ENCODE measurements around the gene MYCT1.

MYCT1 gene, protein sequence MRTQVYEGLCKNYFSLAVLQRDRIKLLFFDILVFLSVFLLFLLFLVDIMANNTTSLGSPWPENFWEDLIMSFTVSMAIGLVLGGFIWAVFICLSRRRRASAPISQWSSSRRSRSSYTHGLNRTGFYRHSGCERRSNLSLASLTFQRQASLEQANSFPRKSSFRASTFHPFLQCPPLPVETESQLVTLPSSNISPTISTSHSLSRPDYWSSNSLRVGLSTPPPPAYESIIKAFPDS

DNA sequence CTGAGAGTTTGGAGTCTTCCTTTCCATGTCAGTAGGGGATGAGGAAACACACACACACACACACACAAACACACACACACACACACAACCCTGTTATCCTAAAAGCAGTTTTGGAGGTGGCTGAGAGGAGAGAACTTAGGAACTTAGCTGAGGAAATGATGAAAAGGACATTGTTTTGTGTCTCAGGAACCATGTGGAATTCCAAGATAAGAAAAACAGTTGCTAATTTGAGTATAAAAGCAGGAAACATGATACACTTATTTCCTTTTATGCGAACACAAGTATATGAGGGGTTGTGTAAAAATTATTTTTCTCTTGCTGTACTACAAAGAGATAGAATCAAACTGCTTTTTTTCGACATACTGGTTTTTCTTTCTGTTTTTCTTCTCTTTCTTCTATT lies at the start of gene MYCT1:
Gene MYCT1 (plus strand): TSS at position 264 of the 400 bp plus-strand sequence. CDS start 6 bp downstream, at position 270.
- in situ Hi-C loops (cut with MboI; ENCODE audit: low pct_unique_long_range_greater_than_20kb, low sequenced_read_pairs, unreplicated experiment): no loop called here
- no peak for DNase-seq (ENCODE audit: low spot score)
- TF ChIP-seq, protein P1, sequence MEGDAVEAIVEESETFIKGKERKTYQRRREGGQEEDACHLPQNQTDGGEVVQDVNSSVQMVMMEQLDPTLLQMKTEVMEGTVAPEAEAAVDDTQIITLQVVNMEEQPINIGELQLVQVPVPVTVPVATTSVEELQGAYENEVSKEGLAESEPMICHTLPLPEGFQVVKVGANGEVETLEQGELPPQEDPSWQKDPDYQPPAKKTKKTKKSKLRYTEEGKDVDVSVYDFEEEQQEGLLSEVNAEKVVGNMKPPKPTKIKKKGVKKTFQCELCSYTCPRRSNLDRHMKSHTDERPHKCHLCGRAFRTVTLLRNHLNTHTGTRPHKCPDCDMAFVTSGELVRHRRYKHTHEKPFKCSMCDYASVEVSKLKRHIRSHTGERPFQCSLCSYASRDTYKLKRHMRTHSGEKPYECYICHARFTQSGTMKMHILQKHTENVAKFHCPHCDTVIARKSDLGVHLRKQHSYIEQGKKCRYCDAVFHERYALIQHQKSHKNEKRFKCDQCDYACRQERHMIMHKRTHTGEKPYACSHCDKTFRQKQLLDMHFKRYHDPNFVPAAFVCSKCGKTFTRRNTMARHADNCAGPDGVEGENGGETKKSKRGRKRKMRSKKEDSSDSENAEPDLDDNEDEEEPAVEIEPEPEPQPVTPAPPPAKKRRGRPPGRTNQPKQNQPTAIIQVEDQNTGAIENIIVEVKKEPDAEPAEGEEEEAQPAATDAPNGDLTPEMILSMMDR (IDR thresholded peaks at IDR 0.05; ENCODE audit: extremely low read depth, insufficient read depth, missing control alignments): no peak

- TF ChIP-seq, protein P1 (IDR thresholded peaks at IDR 0.05; ENCODE audit: extremely low read depth, insufficient read depth, missing control alignments): no peak
- no peak for DNase-seq (ENCODE audit: low spot score)
- in situ Hi-C loops (cut with MboI; ENCODE audit: low pct_unique_long_range_greater_than_20kb, low sequenced_read_pairs, unreplicated experiment): no loop called here
Measured at GRCh38 chr6:152648105-152648504, 49.6 kb upstream of the MYCT1 start.

DNA sequence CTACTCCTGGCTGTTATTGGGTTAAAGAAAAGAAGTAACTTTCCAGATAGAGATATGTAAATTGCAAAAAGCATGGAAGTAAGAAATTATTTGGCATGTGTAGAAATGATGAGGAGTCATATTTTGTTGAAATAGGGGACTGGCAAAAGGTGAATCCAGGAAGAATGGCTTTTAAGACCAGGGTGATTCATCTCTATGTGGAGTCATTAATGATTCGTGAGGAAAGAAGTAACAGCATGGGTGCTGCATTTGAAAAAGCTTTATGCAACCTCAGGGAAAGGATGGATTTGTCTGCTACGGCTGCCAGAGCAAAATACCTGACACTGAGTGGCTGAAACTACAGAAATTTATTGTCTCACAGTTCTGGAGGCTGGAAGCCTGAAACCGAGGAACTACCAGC lies 45.7 kb upstream of the MYCT1 start:
- in situ Hi-C loops (cut with MboI; ENCODE audit: low pct_unique_long_range_greater_than_20kb, low sequenced_read_pairs, unreplicated experiment): no loop called here
- DNase-seq (ENCODE audit: low spot score): no peak
- TF ChIP-seq, protein P1 (IDR thresholded peaks at IDR 0.05; ENCODE audit: extremely low read depth, insufficient read depth, missing control alignments): no peak

DNA sequence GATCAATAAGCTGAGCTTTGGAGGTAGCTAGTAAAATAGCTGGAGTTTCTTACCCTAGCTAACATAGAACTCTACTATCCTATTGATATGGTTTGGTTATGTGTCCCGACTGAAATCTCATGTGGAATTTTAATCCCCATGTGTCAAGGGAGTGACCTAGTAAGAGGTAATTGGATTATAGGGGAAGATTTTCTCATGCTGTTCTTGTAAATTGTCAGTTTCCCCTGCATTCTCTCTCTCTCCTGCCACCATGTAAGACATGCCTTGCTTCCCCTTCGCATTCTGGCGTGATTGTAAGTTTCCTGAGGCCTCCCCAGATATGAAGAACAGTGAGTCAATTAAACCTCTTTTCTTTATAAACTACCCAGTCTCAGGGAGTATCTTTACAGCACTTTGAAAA lies 35.9 kb upstream of the MYCT1 start:
- TF ChIP-seq, protein P1 (IDR thresholded peaks at IDR 0.05; ENCODE audit: extremely low read depth, insufficient read depth, missing control alignments): no peak
- in situ Hi-C loops (cut with MboI; ENCODE audit: low pct_unique_long_range_greater_than_20kb, low sequenced_read_pairs, unreplicated experiment): no loop called here
- no peak for DNase-seq (ENCODE audit: low spot score)

DNA sequence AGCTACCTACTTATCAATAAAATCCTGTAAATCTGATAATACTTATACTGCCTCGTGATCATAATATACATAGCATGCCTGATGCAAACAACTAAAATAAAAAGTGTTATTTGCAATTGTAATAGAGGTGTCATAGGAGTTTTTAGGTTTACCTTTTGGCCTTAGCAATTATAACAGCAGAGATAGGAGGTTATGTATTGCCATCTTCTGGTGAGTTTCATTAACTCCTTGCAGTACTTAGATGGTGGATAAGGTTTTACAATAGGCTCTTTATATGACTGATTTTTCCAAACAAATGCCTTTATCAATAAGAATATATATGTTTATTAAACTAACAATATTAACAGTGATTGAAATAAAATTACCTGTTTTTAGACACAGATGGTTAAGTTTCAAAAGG lies 27.8 kb upstream of the MYCT1 start:
- TF ChIP-seq, protein P1 (IDR thresholded peaks at IDR 0.05; ENCODE audit: extremely low read depth, insufficient read depth, missing control alignments): peak; percentile 31
- in situ Hi-C loops (cut with MboI; ENCODE audit: low pct_unique_long_range_greater_than_20kb, low sequenced_read_pairs, unreplicated experiment): no loop called here
- no peak for DNase-seq (ENCODE audit: low spot score)

DNA sequence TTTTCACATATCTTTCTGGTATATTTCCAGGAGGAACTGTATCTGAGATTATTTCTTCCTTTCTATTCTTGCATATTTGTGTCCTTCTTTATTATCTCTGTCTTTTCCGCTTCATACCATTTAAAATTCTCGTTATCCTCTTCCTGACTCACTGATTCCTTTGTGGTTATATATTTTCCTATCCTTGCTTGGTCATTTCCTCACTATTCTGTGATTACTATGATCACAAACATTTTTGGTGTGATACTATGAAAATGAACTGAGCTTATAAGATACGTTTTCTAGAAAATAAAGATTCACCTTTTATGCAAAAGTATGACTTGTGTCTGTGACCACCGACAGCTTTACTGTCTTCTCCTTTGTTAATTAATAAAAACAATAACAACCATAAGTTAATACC lies 26.5 kb upstream of the MYCT1 start:
- in situ Hi-C loops (cut with MboI; ENCODE audit: low pct_unique_long_range_greater_than_20kb, low sequenced_read_pairs, unreplicated experiment): no loop called here
- TF ChIP-seq, protein P1 (IDR thresholded peaks at IDR 0.05; ENCODE audit: extremely low read depth, insufficient read depth, missing control alignments): no peak
- DNase-seq (ENCODE audit: low spot score): no peak
